HepG2 (cell line): Measurements from ENCODE around the gene ARL16. TPM values are rescaled to one million over a fixed set of nuclear protein-coding genes. Genes with fewer than 3 reads are reported as not detected.
A peak's percentile ranks its signal among the peaks of the same experiment; 100 is the strongest.

Source experiments
- ESRRA ChIP-seq: sonication (generic); formaldehyde crosslinking; IDR thresholded peaks from 2 replicates; pipeline ENCODE4 v1.5.1; 2020; ENCODE audit warnings: mild to moderate bottlenecking, low read depth, missing genetic modification reagents
- GLI4 ChIP-seq: sonication (generic); formaldehyde crosslinking; IDR thresholded peaks from 2 replicates; pipeline ENCODE4 v1.5.1; 2020; ENCODE audit warnings: missing genetic modification reagents, mild to moderate bottlenecking, moderate library complexity, borderline replicate concordance
- HMG20A ChIP-seq: IDR thresholded peaks from 2 replicates; pipeline ENCODE4 v1.6.1; 2016; ENCODE audit warnings: borderline replicate concordance
- HNF4G ChIP-seq, 2 experiments: sonication (generic) in 1 of 2; formaldehyde crosslinking in 1 of 2; IDR thresholded peaks; 2 replicates each; pipeline versions ENCODE4 v1.4.0 to v1.6.1; 2011 to 2020; ENCODE audit warnings: borderline replicate concordance in 2 of 2, low read depth in 2 of 2, mild to moderate bottlenecking in 2 of 2, low read length in 1 of 2, missing genetic modification reagents in 1 of 2, moderate library complexity in 1 of 2
- KDM5B ChIP-seq: sonication (generic); formaldehyde crosslinking; IDR thresholded peaks from 2 replicates; pipeline ENCODE4 v1.4.0; 2020; ENCODE audit warnings: missing genetic modification reagents, mild to moderate bottlenecking, borderline replicate concordance
- MTA1 ChIP-seq: sonication (generic); formaldehyde crosslinking; IDR thresholded peaks from 2 replicates; pipeline ENCODE4 v1.4.0; 2020; ENCODE audit warnings: missing genetic modification reagents, mild to moderate bottlenecking, borderline replicate concordance
- MXI1 ChIP-seq: IDR thresholded peaks from 3 replicates; pipeline ENCODE4 v1.6.1; 2012; ENCODE audit warnings: low read depth, low read length, inconsistent platforms, borderline replicate concordance
- NR2F1 ChIP-seq, 2 experiments: fragments of 450-650 bp in 1 of 2; formaldehyde crosslinking in 1 of 2; IDR thresholded peaks; 2 replicates each; pipeline versions ENCODE4 v1.5.0 to v1.6.1; 2016 to 2020; ENCODE audit warnings: mild to moderate bottlenecking in 1 of 2, missing compliant biosample characterization in 1 of 2, missing genetic modification reagents in 1 of 2, moderate library complexity in 1 of 2
- PHF20 ChIP-seq: sonication (generic); formaldehyde crosslinking; IDR thresholded peaks from 2 replicates; pipeline ENCODE4 v1.5.0; 2020; ENCODE audit warnings: mild to moderate bottlenecking, missing genetic modification reagents
- SNAPC2 ChIP-seq: sonication (generic); formaldehyde crosslinking; IDR thresholded peaks from 2 replicates; pipeline ENCODE4 v1.8.1; 2022; ENCODE audit warnings: mild to moderate bottlenecking, missing genetic modification reagents
- SP4 ChIP-seq: sonication (generic); formaldehyde crosslinking; IDR thresholded peaks from 2 replicates; pipeline ENCODE4 v1.8.1; 2023; ENCODE audit warnings: mild to moderate bottlenecking, missing genetic modification reagents
- SRSF1 ChIP-seq: fragments of 200-400 bp; formaldehyde crosslinking; optimal IDR thresholded peaks from 2 replicates; pipeline ENCODE3; 2017; ENCODE audit warnings: mild to moderate bottlenecking, low read depth, low read length, moderate library complexity
- TMF1 ChIP-seq: sonication (generic); formaldehyde crosslinking; IDR thresholded peaks from 2 replicates; pipeline ENCODE4 v1.8.1; 2022; ENCODE audit warnings: low read depth, missing genetic modification reagents
- ZFY ChIP-seq: sonication (generic); formaldehyde crosslinking; IDR thresholded peaks from 2 replicates; pipeline ENCODE4 v1.4.0; 2020; ENCODE audit warnings: missing genetic modification reagents
- ZNF138 ChIP-seq: sonication (generic); formaldehyde crosslinking; IDR thresholded peaks from 2 replicates; pipeline ENCODE4 v1.5.0; 2020; ENCODE audit warnings: mild to moderate bottlenecking, low read depth, missing genetic modification reagents
- ZNF343 ChIP-seq: sonication (generic); formaldehyde crosslinking; IDR thresholded peaks from 2 replicates; pipeline ENCODE4 v1.4.0; 2020; ENCODE audit warnings: mild to moderate bottlenecking, missing genetic modification reagents
- ZNF430 ChIP-seq: sonication (generic); formaldehyde crosslinking; IDR thresholded peaks from 2 replicates; pipeline ENCODE4 v1.9.0; 2021; ENCODE audit warnings: mild to moderate bottlenecking, missing genetic modification reagents
- ZNF614 ChIP-seq: IDR thresholded peaks from 2 replicates; pipeline ENCODE4 v1.6.1; 2018; ENCODE audit warnings: missing biosample characterization, missing genetic modification reagents, inconsistent platforms, borderline replicate concordance
- ZNF672 ChIP-seq: sonication (generic); formaldehyde crosslinking; IDR thresholded peaks from 2 replicates; pipeline ENCODE4 v1.8.1; 2022; ENCODE audit warnings: missing genetic modification reagents
- ZNF75D ChIP-seq: sonication (generic); formaldehyde crosslinking; IDR thresholded peaks from 2 replicates; pipeline ENCODE4 v1.8.1; 2023; ENCODE audit warnings: missing genetic modification reagents, mild to moderate bottlenecking, borderline replicate concordance
- ZSCAN31 ChIP-seq: sonication (generic); formaldehyde crosslinking; IDR thresholded peaks from 2 replicates; pipeline ENCODE4 v1.5.0; 2020; ENCODE audit warnings: low read depth, mild to moderate bottlenecking, missing genetic modification reagents
- polyA plus RNA-seq, 8 experiments: library from polyadenylated mRNA; depleted of rRNA in 3 of 8; stranded (reverse) in 7 of 8; unstranded in 1 of 8; fragments of >200 nt; fragmentation: Illumina TruSeq in 4 of 8; extraction: Trizol in 4 of 8; gene quantifications; 2 replicates each; pipeline versions ENCODE4 v1.2.1 to v1.2.3, GENCODE V29; 2011 to 2016; ENCODE audit warnings: low read depth in 4 of 8, missing spikeins in 1 of 8, mixed read lengths in 1 of 8; ENCODE audit not compliant: insufficient read depth in 1 of 8
- total RNA-seq, 5 experiments: library from RNA; depleted of rRNA; stranded (reverse); fragments of >200 nt; fragmentation: Illumina TruSeq; extraction: Trizol; gene quantifications; 2 replicates each; pipeline ENCODE4 v1.2.3, GENCODE V29; 2016; ENCODE audit warnings: low read depth in 1 of 5
- TF ChIP-seq, protein P1 (sequence below): sonication (generic); formaldehyde crosslinking; IDR thresholded peaks from 2 replicates; pipeline ENCODE4 v1.4.0; 2020; ENCODE audit warnings: mild to moderate bottlenecking, missing genetic modification reagents
- TF ChIP-seq, protein P2 (sequence below): sonication (generic); formaldehyde crosslinking; conservative IDR thresholded peaks from 2 replicates; pipeline ENCODE4 v1.8.0; 2022; ENCODE audit warnings: low read depth, missing genetic modification reagents
- TF ChIP-seq, protein P3 (sequence below): IDR thresholded peaks from 2 replicates; pipeline ENCODE4 v1.6.1; 2016; ENCODE audit warnings: low read depth, control low read depth
- TF ChIP-seq, protein P4 (sequence below): sonication (generic); formaldehyde crosslinking; IDR thresholded peaks from 2 replicates; pipeline ENCODE4 v1.8.1; 2023; ENCODE audit warnings: missing genetic modification reagents, mild to moderate bottlenecking, borderline replicate concordance

ARL16 gene
- total and polyA plus RNA-seq, 2 of the 13 experiments (the other 11 are each of a cell fraction or from before 2014, with no cell fraction given): 20.8 to 30.8 TPM

DNA sequence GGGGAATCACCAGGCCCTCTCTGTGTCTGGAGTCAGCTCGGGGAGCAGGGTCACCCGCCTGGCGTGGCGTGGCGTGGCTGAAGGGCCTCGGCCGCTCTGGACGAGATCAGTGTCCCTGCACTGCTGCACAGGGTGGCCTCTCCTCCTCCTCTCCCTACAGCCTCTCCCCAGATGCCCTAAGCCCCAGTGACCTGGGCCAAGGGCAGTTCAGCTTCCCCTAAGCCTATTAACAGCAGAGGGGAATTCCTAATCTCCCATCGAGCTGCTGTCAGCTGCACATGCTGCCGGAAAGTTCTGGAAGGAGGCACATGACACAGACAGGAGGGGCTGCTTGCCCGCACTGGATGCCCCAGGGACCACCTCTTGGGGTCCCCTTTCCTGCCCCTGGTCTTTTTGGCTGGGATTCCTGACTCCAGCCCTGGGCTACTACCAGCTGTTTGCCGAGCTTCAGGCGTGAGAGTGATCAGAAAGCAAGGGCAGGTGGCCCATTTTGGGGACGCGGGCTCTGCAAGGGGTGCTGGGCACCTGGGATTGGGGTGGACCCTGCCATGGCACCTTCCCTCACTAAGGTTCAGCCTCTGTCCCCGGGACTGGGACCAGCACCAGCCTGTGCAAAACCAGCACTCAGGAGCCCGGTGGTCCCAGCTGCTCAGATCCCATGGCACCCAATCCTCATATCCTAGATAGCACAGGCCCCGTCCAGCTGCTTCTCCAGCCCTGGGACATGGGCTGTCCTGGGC is 28.0 kb downstream of the ARL16 start (continued):
- TF ChIP-seq, protein P1, sequence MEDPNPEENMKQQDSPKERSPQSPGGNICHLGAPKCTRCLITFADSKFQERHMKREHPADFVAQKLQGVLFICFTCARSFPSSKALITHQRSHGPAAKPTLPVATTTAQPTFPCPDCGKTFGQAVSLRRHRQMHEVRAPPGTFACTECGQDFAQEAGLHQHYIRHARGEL (CRISPR knock-in tag): no peak
- TF ChIP-seq NR2F1 (CRISPR knock-in tag; IDR thresholded peaks at IDR 0.05): peak in 1 of 2 experiments; percentile 49; a peak in 1 of 4 replicates
- peak; percentile 39; the same call in 1 of the 2 replicates for TF ChIP-seq KDM5B (CRISPR knock-in tag)
- no peak for TF ChIP-seq SRSF1
- TF ChIP-seq ZNF430: 0 out of 2 replicates have a peak, but pooled peaks have one; percentile 61
- TF ChIP-seq HMG20A (CRISPR knock-in tag): 0 out of 2 replicates have a peak, but pooled peaks have one; percentile 16
- peak; percentile 26; the same call in 1 of the 2 replicates for TF ChIP-seq ZFY (CRISPR knock-in tag)
- TF ChIP-seq, protein P2, sequence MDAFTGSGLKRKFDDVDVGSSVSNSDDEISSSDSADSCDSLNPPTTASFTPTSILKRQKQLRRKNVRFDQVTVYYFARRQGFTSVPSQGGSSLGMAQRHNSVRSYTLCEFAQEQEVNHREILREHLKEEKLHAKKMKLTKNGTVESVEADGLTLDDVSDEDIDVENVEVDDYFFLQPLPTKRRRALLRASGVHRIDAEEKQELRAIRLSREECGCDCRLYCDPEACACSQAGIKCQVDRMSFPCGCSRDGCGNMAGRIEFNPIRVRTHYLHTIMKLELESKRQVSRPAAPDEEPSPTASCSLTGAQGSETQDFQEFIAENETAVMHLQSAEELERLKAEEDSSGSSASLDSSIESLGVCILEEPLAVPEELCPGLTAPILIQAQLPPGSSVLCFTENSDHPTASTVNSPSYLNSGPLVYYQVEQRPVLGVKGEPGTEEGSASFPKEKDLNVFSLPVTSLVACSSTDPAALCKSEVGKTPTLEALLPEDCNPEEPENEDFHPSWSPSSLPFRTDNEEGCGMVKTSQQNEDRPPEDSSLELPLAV (CRISPR knock-in tag): no peak
- TF ChIP-seq SNAPC2 (CRISPR knock-in tag): no peak
- 0 out of 2 replicates have a peak, but pooled peaks have one; percentile 9 for TF ChIP-seq PHF20 (CRISPR knock-in tag)
- no peak for TF ChIP-seq TMF1
- TF ChIP-seq ZNF138 (CRISPR knock-in tag): no peak
- no peak for TF ChIP-seq HNF4G (IDR thresholded peaks at IDR 0.05; ENCODE audit: borderline replicate concordance, low read depth, low read length)
- no peak for TF ChIP-seq HNF4G (CRISPR knock-in tag; IDR thresholded peaks at IDR 0.05; ENCODE audit: borderline replicate concordance, low read depth)
- TF ChIP-seq MTA1 (CRISPR knock-in tag): peak; percentile 62; the same call in 1 of the 2 replicates
- TF ChIP-seq ZSCAN31 (CRISPR knock-in tag): no peak
- TF ChIP-seq, protein P3, sequence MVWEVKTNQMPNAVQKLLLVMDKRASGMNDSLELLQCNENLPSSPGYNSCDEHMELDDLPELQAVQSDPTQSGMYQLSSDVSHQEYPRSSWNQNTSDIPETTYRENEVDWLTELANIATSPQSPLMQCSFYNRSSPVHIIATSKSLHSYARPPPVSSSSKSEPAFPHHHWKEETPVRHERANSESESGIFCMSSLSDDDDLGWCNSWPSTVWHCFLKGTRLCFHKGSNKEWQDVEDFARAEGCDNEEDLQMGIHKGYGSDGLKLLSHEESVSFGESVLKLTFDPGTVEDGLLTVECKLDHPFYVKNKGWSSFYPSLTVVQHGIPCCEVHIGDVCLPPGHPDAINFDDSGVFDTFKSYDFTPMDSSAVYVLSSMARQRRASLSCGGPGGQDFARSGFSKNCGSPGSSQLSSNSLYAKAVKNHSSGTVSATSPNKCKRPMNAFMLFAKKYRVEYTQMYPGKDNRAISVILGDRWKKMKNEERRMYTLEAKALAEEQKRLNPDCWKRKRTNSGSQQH (CRISPR knock-in tag): no peak
- TF ChIP-seq GLI4 (CRISPR knock-in tag): no peak
- TF ChIP-seq ZNF75D (CRISPR knock-in tag): no peak
- no peak for TF ChIP-seq ZNF672
- 0 out of 2 replicates have a peak, but pooled peaks have one; percentile 17 for TF ChIP-seq ZNF614 (CRISPR knock-in tag)
- TF ChIP-seq, protein P4, sequence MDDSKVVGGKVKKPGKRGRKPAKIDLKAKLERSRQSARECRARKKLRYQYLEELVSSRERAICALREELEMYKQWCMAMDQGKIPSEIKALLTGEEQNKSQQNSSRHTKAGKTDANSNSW (CRISPR knock-in tag): no peak
- TF ChIP-seq ESRRA: peak; percentile 68
- no peak for TF ChIP-seq ZNF343 (CRISPR knock-in tag)
- no peak for TF ChIP-seq MXI1
- TF ChIP-seq SP4 (CRISPR knock-in tag): no peak
